Heart left ventricle (tissue), 16 donors: Measurements from ENCODE around the gene SORL1. TPM values are rescaled to one million over a fixed set of nuclear protein-coding genes. Genes with fewer than 3 reads are reported as not detected.

Source experiments
- ATAC-seq, 4 donors: fragments of 200-7000 bp; cut with Tn5 transposase; one replicate each; pipeline ENCODE4 v1.9.1; 2020 to 2022; ENCODE audit warnings: moderate library complexity in 4 of 4, mild to moderate bottlenecking in 3 of 4, moderate number of reproducible peaks in 1 of 4
- DNase-seq, 5 donors: peaks; one replicate each; pipeline ENCODE4 v3.0.0-alpha.2; 2020
- H3K27ac ChIP-seq, 12 donors: fragments of 200-600 bp; sonication (generic) in 4 of 12; one replicate each; pipeline versions ENCODE4 v1.5.0 to v1.8.0; 2016 to 2022; ENCODE audit warnings: mild to moderate bottlenecking in 2 of 12
- H3K27me3 ChIP-seq, 9 donors: fragments of 200-600 bp; sonication (generic) in 2 of 9; one replicate each; pipeline versions ENCODE4 v1.5.1 to v1.8.0; 2016 to 2022; ENCODE audit warnings: mild to moderate bottlenecking in 3 of 9
- H3K36me3 ChIP-seq, 9 donors: fragments of 200-600 bp; sonication (generic) in 2 of 9; one replicate each; pipeline versions ENCODE4 v1.5.0 to v1.8.0; 2018 to 2022; ENCODE audit warnings: mild to moderate bottlenecking in 2 of 9
- H3K4me1 ChIP-seq, 12 donors: fragments of 200-600 bp; sonication (generic) in 4 of 12; one replicate each; pipeline versions ENCODE4 v1.5.0 to v1.8.0; 2016 to 2022; ENCODE audit warnings: mild to moderate bottlenecking in 3 of 12
- H3K4me3 ChIP-seq, 12 donors: fragments of 200-600 bp; sonication (generic) in 4 of 12; one replicate each; pipeline versions ENCODE4 v1.5.0 to v1.8.0; 2017 to 2022; ENCODE audit warnings: mild to moderate bottlenecking in 9 of 12, moderate library complexity in 4 of 12
- H3K9me3 ChIP-seq, 12 donors: fragments of 200-600 bp; sonication (generic) in 4 of 12; one replicate each; pipeline versions ENCODE4 v1.5.0 to v1.8.0; 2016 to 2022; ENCODE audit warnings: mild to moderate bottlenecking in 1 of 12
- CTCF ChIP-seq, 12 donors: fragments of 200-600 bp; sonication (generic) in 4 of 12; IDR thresholded peaks; one replicate each; pipeline versions ENCODE4 v1.5.0 to v1.8.0; 2018 to 2022; ENCODE audit warnings: antibody characterized with exemption in 12 of 12, mild to moderate bottlenecking in 5 of 12
- POLR2A ChIP-seq, 2 donors: fragments of 450-650 bp; IDR thresholded peaks; one replicate each; pipeline ENCODE4 v1.6.1; 2017; ENCODE audit warnings: antibody characterized with exemption in 2 of 2, mild to moderate bottlenecking in 2 of 2, moderate library complexity in 2 of 2
- WGBS, 4 donors: extraction: QIAGEN DNeasy Blood & Tissue Kit in 2 of 4; methylation state at CpG; one replicate each; pipeline versions ENCODE4 v1.1.5 to v1.1.7; 2013 to 2018; 5-methylcytosine and 5-hydroxymethylcytosine counted together
- intact Hi-C, 10 donors: fragments of 100-400 bp; cut with DNase I; formaldehyde crosslinking; loops; one replicate each; pipeline versions ENCODE4 v1.11.1 to v1.14.2; 2022
- polyA plus RNA-seq, 2 donors: library from polyadenylated mRNA; stranded (reverse); fragments of 200-250 nt; gene quantifications; one replicate each; pipeline ENCODE4 v1.2.3, GENCODE V29; 2013
- total RNA-seq, 9 donors: library from RNA; depleted of rRNA in 2 of 9; stranded (reverse); fragments of >200 nt in 2 of 9; fragmentation: NEBNext Ultra II Directional in 3 of 9; extraction: Animal tissue kit (Norgen Biotek cat#: 25700) in 3 of 9; gene quantifications; one replicate each; pipeline versions ENCODE4 v1.1.0 to v1.2.4, GENCODE V29; 2016 to 2023
- donor health status: ischemic (EF 13 %, LVEDD 7.1; RV severe dilation, severe dysfunction).
- donor health status: healthy with polysubstance abuse.
- donor health status: DM: no; HTN: yes; CAD: no.
- donor health status: DM: no; HTN: no; CAD: no.
- donor health status: ischemic (EF 25% LVEDD 6.9; RV normal size, moderate dysfunction).
- donor health status: ischemic (EF 25% LVEDD 5.7; RV mildly dilated, moderate dysfunction).
- donor health status: healthy.
- donor health status: DM: yes; HTN: yes; CAD: no.
- donor health status: ischemic (EF 35%, LVEDD 5.7; RV mildly dilated, moderate dysfunction).
- donor health status: nonischemic (EF 11% LVEDD 7.7; RV severe dilation, severe dysfunction).
- donor health status: DM: yes; HTN: yes; CAD: no.
- donor health status: PGD.
- donor health status: ischemic (EF 29% LVEDD 5.4; RV normal size, mild dysfunction).
- donor health status: nonischemic (EF 23%, LVEDD 6.1; RV moderate dilation, normal function).

Gene SORL1
- total and polyA plus RNA-seq, 11 donors: 0.72 to 20.5 (median 5.2) TPM

- Histone ChIP-seq H3K4me3 (peak overlapping the region in 10 of 12 donors; percentile 15 to 53 (median 38)), H3K27ac (peak overlapping the region in 3 of 12 donors; percentile 15 to 50 (median 19)), H3K27me3 (no peaks in the 10 kb centered on the region), H3K36me3 (no peaks in the 10 kb centered on the region), H3K9me3 (no peaks in the 10 kb centered on the region), H3K4me1 (peaks cover 0 to 42% (median 0%) of the 10 kb centered on the region in 12 donors)
- peak; percentile 49 to 80 (median 62) for DNase-seq
- TF ChIP-seq CTCF (IDR thresholded peaks at IDR 0.05) (peak in 7 of 12 donors; percentile 13 to 51 (median 31)), POLR2A (IDR thresholded peaks at IDR 0.05) (no peak)
- intact Hi-C loops: loop anchor here in 2 of 10 donors (10.0 kb wide), 1 partner anchor 102 kb away; no protein-coding TSS in a partner anchor
- 23 to 56% (median 30%) methylated on average over 18 to 48 of the region's 48 CpGs for WGBS, 4 donors
- peak; percentile 58 to 94 (median 80) for ATAC-seq
These were observed 25.4 kb upstream of the SORL1 start for GRCh38 chr11:121426476-121427399.

GRCh38 chr11:121427400-121427744 is 24.7 kb upstream of the SORL1 start:
- H3K27ac ChIP-seq: peak overlapping the region in 1 of 12 donors; percentile 50
- no peak for ATAC-seq

GRCh38 chr11:121429556-121429955 is 22.6 kb upstream of the SORL1 start:
- 43 to 58% (median 57%) methylated on average over 3 of the region's 3 CpGs for WGBS, 4 donors
- intact Hi-C loops: loop anchor here in 2 of 10 donors (10.0 kb wide), 1 partner anchor 105 kb away; no protein-coding TSS in a partner anchor
- TF ChIP-seq CTCF (IDR thresholded peaks at IDR 0.05): no peak
- TF ChIP-seq POLR2A (IDR thresholded peaks at IDR 0.05): no peak
- Histone ChIP-seq H3K9me3 (no peaks in the 10 kb centered on the region), H3K27ac (no peak overlapping the region), H3K4me1 (peaks cover 0 to 31% (median 0%) of the 10 kb centered on the region in 12 donors), H3K36me3 (no peaks in the 10 kb centered on the region), H3K4me3 (no peak overlapping the region), H3K27me3 (no peaks in the 10 kb centered on the region)
- ATAC-seq (no peak), DNase-seq (no peak)

More at GRCh38 chr11:121427400-121427744, 24.7 kb upstream of the SORL1 start:
- no peak for DNase-seq
- Histone ChIP-seq H3K9me3 (no peaks in the 10 kb centered on the region), H3K27me3 (no peaks in the 10 kb centered on the region), H3K4me3 (peak overlapping the region in 9 of 12 donors; percentile 15 to 53 (median 41)), H3K4me1 (peaks cover 0 to 39% (median 0%) of the 10 kb centered on the region in 12 donors), H3K36me3 (no peaks in the 10 kb centered on the region)
- TF ChIP-seq CTCF (IDR thresholded peaks at IDR 0.05) (peak in 2 of 12 donors; percentile 0 to 2), POLR2A (IDR thresholded peaks at IDR 0.05) (no peak)
- WGBS, 4 donors: 13 to 33% (median 15%) methylated on average over 3 to 8 of the region's 8 CpGs
- intact Hi-C loops: loop anchor here in 2 of 10 donors (10.0 kb wide), 1 partner anchor 103 kb away; no protein-coding TSS in a partner anchor
